NCI-H1417 (cell line): Measurements from ENCODE around the gene DPP7.

Source experiments
- DNase-seq, 3 experiments: peaks; one replicate each; lab custom pipeline; 2025; lab: John Stamatoyannopoulos, UW

Gene DPP7

GRCh38 chr9:137114613-137115393 is at the start of gene DPP7:
Gene DPP7 (minus strand): TSS chr9:137114733. CDS start chr9:137114713, 20 bp downstream.
- DNase-seq, result peak; percentile 39 to 91 (median 80)

GRCh38 chr9:137163805-137164204 is 49.3 kb upstream of the DPP7 start:
- DNase-seq, result no peak

DNA sequence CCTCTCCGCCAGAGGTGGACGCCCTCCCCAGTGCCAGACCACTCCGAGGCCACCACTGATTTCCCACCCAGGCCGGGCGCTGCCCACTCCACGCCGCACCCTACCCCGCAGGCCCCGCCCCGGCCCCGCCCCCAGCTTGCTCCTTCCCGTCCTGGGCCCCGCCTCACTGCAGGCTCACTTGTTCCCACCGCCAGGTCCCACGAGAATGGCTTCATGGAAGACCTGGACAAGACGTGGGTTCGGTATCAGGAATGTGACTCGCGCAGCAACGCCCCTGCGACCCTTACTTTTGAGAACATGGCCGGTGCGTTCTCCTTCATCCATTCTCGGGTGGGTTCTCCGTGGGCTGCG is 48.8 kb upstream of the DPP7 start:
- DNase-seq, result peak in 1 of 3 experiments; percentile 46

DNA sequence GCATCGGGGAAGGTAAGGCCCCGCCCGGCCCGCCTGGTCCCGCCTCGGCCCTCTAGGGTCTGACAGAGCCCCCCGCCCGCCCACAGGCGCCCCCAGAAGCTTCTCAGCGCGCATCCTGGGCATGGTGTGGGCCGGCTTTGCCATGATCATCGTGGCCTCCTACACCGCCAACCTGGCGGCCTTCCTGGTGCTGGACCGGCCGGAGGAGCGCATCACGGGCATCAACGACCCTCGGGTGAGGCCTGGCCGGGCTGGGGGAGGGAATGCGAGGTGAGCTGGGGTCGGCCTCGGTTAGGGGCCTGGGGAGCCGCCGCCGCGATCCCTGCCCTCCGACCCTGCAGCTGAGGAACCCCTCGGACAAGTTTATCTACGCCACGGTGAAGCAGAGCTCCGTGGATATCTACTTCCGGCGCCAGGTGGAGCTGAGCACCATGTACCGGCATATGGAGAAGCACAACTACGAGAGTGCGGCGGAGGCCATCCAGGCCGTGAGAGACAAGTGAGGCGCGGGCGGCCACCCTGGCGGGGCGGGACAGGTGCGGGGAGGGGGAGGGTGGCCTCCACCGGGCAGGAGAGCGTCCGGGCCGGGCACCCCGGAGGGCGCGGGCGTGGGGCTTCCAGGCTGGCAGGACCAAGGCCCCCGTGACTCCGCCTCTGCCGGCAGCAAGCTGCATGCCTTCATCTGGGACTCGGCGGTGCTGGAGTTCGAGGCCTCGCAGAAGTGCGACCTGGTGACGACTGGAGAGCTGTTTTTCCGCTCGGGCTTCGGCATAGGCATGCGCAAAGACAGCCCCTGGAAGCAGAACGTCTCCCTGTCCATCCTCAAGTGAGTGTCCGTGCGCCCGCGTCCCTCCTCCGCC is 48.2 kb upstream of the DPP7 start:
- DNase-seq, result peak in 2 of 3 experiments; percentile 64 to 69

DNA sequence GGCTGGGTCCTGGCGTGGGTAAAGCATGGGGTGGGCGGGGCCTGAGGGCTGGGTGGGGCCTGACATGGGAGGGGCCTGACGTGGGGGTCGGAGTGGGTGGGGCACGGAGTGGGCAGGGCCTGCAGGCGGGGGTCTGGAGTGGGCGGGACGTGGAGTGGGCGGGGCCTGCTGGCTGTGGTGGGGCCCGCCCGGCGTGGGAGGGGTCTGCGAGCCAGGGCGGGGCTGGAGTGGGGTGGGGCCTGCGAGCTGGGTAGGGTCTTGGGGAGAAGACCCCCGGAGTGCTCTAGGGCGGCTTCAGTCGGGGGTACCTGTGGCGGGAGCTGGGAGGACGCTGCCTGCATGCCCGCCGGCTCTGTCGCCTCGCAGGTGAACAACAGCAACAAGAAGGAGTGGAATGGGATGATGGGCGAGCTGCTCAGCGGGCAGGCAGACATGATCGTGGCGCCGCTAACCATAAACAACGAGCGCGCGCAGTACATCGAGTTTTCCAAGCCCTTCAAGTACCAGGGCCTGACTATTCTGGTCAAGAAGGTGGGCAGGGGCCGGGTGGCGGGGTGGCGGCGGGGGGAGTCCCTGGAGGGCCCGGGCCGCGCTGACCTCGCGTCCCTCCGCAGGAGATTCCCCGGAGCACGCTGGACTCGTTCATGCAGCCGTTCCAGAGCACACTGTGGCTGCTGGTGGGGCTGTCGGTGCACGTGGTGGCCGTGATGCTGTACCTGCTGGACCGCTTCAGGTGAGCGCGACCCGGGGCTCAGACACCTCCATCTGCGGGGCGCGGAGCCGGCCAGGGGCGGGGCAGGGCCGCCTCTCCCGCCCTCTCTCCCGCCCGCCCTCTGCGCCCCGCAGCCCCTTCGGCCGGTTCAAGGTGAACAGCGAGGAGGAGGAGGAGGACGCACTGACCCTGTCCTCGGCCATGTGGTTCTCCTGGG is 47.3 kb upstream of the DPP7 start:
- peak in 2 of 3 experiments; percentile 67 to 71 for DNase-seq

DNA sequence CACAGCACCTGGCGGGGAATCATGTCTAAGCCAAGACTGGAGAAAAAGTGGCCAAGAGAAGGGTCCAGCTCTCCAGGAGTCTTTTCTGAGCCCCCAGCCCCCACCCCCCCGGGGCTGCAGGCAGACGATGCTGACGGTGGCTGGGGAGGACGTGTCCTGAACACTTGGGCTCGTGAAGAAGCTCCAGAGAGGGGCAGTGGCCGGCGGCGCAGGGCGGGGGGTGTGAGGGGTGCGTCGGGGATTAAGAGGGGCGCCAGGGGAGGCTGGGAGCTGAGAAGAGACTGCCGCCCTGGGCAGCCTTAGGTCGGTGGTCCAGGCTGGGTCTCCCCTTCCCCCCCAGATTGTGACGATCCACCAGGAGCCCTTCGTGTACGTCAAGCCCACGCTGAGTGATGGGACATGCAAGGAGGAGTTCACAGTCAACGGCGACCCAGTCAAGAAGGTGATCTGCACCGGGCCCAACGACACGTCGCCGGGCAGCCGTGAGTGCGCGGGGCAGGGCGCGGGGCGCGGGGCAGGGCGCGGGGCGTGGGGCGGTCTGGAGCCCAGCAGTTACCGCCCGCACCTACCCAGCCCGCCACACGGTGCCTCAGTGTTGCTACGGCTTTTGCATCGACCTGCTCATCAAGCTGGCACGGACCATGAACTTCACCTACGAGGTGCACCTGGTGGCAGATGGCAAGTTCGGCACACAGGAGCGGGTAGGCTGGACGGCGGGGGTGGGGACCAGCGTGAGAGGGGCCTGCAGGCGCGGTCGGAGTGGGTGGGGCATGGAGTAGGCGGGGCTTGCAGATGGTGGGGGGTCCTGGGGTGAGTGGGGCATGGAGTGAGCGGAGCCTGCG is 46.4 kb upstream of the DPP7 start:
- DNase-seq, result peak in 2 of 3 experiments; percentile 67 to 71

- no peak for DNase-seq
These were observed 45.5 kb upstream of the DPP7 start for GRCh38 chr9:137160054-137160425.

GRCh38 chr9:137159105-137160053 is 44.8 kb upstream of the DPP7 start:
- DNase-seq, result no peak

DNA sequence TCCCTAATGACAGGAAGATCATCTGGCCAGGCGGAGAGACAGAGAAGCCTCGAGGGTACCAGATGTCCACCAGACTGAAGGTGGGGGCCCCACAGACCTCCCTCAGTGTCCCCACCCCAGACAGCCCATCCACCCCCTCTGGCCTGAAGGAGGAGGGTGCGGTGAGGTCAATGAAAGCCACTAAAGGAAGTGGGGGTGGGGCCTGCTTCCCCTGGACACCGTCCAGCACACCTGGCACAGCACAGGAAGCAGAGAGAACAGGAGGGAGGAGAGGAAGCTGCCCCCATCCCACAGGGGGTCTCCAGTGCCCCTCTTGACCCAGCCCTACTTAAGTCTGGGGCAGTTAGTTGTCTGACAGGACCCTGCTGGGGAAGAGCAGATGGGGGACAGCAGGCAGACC is 44.1 kb upstream of the DPP7 start:
- DNase-seq, result peak in 1 of 3 experiments; percentile 26

GRCh38 chr9:137157618-137158415 is 43.3 kb upstream of the DPP7 start:
- no peak for DNase-seq

- peak in 2 of 3 experiments; percentile 12 to 30 for DNase-seq
These were observed 42.2 kb upstream of the DPP7 start for GRCh38 chr9:137156567-137157375.

GRCh38 chr9:137152844-137153405 is 38.4 kb upstream of the DPP7 start:
- no peak for DNase-seq

DNA sequence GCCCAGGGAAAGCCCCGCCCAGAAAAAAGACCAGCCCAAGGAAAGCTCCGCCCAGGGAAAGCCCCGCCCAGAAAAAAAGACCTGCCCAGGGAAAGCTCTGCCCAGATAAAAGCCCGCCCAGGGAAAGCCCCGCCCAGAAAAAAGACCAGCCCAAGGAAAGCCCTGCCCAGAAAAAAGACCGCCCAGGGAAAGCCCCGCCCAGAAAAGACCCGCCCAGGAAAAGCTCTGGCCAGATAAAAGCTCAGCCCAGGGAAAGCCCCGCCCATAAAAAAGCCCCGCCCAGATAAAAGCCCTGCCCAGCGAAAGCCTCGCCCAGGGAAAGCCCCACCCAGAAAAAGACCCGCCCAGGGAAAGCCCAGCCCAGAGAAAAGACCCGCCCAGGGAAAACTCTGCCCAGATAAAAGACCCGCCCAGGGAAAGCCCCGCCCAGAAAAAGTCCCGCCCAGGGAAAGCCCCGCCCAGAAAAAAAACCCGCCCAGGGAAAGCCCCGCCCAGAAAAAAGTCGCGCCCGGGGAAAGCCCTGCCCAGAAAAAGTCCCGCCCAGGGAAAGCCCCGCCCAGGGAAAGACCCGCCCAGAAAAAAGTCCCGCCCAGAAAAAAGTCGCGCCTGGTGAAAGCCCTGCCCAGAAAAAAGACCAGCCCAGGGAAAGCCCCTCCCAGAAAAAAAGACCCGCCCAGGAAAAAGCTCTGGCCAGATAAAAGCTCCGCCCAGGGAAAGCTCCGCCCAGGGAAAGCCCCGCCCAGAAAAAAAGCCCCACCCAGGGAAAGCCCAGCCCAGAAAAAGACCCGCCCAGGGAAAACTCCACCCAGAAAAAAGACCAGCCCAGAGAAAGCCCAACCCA is 36.3 kb upstream of the DPP7 start:
- peak in 2 of 3 experiments; percentile 29 to 73 for DNase-seq

DNA sequence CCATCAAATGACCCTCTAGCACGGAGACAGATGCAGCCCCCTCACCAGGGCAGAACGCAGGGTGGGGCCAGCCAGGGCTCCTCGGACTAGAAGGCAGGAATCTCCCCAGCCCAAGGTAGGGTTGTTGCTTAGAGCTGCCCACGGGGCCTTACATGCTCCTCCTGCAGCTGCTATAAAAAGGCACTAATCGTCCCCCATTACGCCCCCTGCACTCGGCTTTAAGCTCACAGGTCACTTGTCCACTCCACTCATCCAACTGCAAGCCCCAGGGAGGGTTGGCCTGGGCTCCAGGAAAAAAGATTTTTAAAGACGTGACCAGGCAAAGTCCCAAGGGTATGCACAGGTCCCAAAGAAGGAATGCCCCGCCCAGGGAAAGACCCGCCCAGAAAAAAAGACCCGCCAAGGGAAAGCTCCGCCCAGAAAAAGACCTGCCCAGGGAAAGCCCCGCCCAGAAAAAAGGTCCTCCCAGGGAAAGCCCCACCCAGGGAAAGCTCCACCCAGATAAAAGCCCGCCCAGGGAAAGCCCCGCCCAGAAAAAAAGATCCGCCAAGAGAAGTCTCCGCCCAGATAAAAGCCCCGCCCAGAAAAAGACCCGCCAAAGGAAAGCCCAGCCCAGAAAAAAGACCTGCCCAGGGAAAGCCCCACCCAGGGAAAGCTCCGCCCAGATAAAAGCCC is 35.5 kb upstream of the DPP7 start:
- peak in 1 of 3 experiments; percentile 55 for DNase-seq

DNA sequence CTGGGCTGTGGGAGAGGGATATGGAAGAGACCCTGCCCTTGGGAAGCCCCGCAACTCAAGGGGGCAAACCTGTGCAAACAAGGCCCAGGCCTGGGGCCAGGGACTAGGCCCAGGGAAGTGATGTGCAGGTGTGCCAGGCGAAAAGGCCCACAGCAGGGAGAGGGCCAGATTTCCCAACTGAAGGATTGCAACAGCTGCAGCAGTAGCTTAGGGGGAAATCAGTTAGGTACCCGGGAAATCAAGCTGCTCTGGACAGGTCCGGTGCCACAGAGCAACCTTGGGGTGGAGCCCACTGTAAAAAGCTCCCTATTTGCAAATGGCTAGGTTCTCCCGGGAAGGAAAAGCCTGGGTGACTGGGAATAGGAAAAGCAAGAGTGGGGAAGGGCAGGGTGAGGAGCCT is 34.8 kb upstream of the DPP7 start:
- DNase-seq, result no peak

DNA sequence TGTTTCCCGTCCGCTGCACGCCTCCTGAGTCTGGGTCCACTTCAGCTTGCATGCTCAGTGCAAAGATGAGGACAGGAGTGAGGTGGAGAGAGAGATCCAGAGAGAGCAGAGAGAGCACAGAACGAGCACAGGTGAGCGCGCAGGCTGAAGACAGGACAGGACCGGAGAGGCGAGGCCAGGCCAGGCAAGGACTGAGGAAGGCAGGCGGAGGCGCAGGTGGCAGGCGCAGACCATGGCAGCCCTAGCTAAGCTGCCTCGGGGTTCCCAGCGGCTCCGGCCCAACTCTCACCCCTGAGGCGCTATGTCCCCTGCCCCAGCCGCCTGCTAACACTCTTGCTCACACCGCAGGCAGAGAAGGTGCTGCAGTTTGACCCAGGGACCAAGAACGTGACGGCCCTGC is 34.1 kb upstream of the DPP7 start:
- DNase-seq, result peak in 1 of 3 experiments; percentile 32
